Fibroblast of skin of right biceps (primary cell): ENCODE data around the gene RNU7-1.
"Not testable (repeated sequence)": the region's sequence is repeated elsewhere in the genome, so short reads cannot be mapped to it uniquely, and the experiment has no call there.

Experiments
- DNase-seq: peaks from one replicate; pipeline ENCODE4 v3.0.0-alpha.2; 2013

RNU7-1 gene

GRCh38 chr12:6943722-6944380, at the start of gene RNU7-1, which contains the start of gene C12orf57:
Gene RNU7-1 (plus strand): TSS chr12:6943816.
Gene C12orf57 (plus strand): TSS chr12:6944022. CDS start chr12:6944122, 100 bp downstream.
- peak; percentile 97 for DNase-seq

GRCh38 chr12:6894321-6894720, 49.3 kb upstream of the RNU7-1 start:
- DNase-seq: no peak

GRCh38 chr12:6896846-6897435, 46.7 kb upstream of the RNU7-1 start:
- DNase-seq: no peak

DNA sequence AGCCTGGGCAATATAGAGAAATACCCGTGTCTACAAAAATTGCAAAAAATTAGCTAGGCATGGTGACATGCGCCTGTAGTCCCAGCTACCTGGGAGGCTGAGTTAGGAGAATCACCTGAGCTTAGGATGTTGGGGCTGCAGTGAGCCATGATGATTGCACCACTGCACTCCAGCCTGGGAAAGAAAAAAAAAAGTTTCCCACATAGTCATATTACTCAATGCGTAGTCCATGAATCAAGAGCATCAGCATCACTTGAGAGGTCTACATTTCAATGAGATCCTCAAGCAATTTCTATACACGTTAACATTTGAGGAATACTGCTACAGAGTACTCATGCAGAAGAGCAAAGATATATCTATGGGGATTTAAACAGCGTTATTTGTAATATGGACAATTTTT, 44.2 kb upstream of the RNU7-1 start:
- DNase-seq: no peak

- DNase-seq: no peak
Observed at GRCh38 chr12:6899837-6900519, 43.6 kb upstream of the RNU7-1 start.

DNA sequence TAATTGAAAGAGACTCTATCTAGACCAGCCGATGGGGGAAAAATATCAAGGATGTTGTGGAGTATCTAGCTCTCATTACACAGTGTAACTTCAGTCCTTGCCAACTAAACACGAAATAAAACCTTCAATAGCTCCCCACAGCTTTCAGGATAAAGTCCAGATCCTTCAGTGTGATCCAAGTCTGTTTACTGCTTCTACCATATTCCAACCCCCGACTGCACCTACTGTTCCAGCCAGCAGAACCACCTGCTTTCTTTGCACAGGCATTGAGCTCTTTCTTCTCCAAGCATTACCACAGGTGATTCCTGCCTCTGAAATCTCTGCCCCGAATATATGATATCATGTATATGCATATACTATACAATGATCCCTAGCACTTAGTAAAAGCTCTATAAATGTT, 41.2 kb upstream of the RNU7-1 start:
- DNase-seq: no peak

DNA sequence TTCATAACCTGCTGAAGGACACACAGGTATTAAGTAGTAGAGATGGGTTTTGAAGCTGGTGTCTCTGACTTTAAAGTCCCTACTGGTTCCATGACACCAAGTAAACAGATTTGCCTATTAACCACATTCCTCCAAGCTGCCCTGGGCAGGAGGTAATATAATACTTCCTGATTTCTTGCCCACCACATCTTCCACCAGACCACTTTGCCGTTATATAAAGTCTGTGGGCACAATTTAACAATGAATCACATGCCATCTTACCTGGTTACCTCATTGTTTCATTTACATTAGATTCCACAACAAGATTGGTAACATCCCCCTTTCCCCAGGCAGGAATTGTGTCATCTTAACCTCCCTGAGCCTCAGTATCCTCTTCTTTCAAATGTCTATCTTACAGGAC, 39.9 kb upstream of the RNU7-1 start:
- DNase-seq: no peak

DNA sequence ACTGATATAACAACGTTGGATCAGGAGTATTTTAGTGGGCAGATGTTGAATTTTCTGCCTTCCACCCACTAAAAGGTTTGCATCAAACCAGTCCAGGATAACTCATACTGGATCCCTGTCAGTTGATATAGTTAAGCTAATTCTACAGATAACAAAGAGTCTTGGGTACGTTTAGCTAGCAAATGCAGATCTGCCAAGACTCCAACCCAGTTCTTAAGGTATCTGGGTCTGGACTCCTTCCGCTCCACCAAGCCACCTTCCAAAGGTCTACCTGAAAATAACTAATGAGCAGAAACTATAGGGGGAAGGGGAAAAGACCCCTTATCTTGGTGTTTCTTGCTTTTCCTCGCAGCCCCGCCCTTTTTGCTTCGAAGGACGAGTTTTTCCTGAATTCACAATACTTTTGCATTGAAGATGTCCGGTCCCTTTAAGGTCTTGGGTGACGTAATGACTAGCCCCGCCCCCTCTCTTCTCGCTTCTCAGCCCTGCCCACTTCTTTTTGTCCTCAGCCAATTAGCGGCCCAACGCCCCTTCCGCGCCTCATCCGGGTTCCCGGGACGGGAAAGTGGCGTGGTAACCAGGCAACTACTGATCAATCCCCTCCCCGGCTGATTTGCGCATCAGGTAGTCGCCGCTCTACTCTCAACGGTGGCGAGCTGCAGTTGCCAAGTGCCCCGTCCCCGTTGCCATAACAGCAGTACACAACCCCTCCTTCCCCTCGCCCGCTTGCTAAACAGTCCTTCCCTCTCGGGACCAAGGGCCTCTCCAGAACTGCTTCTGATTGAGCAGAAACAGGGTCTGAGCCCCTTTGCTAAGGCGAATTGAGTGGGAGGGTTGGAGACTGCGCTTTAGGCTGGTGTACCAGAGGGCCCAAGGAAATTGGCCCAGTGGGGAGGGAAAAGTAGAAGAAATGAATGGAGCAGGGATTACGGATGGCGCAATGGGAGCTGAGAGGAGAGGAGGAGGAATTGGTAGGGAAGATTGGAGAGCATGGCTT, 39.0 kb upstream of the RNU7-1 start, which contains the start of gene LRRC23:
Gene LRRC23, plus strand, starts transcription at position 543 of the 997 bp plus-strand sequence. CDS start 812 bp downstream, outside the sequence.
- DNase-seq: peak; percentile 96

- no peak for DNase-seq
Observed at GRCh38 chr12:6905414-6906040, 38.1 kb upstream of the RNU7-1 start.

DNA sequence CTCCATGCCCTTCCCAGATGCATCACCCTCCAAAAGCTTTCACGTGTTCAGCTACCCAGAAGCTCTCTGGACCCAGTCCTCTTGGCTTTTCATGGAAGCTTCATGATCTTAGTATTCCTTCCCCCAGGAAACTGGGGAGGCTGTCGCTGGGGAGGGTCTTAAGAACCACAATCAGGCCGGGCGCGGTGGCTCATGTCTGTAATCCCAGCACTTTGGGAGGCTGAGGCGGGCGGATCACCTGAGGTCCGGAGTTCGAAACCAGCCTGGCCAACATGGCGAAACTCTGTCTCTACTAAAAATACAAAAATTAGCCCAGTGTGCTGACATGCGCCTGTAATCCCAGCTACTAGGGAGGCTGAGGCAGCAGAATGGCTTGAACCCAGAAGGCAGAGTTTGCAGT, 35.5 kb upstream of the RNU7-1 start:
- not testable (repeated sequence) for DNase-seq

- no peak for DNase-seq
Observed at GRCh38 chr12:6909421-6910145, 34.0 kb upstream of the RNU7-1 start.

GRCh38 chr12:6912164-6912935, 31.3 kb upstream of the RNU7-1 start:
- no peak for DNase-seq

DNA sequence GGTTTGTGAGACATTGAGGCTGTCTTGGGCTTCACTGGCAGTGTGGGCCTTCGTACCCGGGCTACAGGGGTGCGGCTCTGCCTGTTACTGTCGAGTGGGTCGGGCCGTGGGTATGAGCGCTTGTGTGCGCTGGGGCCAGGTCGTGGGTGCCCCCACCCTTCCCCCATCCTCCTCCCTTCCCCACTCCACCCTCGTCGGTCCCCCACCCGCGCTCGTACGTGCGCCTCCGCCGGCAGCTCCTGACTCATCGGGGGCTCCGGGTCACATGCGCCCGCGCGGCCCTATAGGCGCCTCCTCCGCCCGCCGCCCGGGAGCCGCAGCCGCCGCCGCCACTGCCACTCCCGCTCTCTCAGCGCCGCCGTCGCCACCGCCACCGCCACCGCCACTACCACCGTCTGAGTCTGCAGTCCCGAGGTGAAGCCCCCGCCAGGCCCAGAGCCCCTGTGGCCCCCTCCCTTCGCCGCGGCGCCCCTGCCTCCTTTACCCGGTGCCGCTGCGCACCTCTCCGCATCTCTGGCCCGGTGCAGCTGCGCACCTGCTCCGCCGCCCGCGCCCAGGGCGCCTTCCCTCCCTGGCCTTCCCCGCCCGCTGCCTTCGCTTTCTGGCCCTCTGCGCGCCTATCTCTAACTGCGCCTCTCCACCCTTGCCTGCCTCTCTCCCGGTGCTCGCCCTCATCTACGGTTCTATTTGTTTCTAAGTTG, 29.2 kb upstream of the RNU7-1 start, which contains the start of gene ENO2:
Gene ENO2, plus strand, starts transcription at position 335 of the 701 bp plus-strand sequence. CDS start 1,253 bp downstream, outside the sequence.
- DNase-seq: peak; percentile 80

GRCh38 chr12:6914947-6915788, 28.4 kb upstream of the RNU7-1 start:
- peak; percentile 42 for DNase-seq

- no peak for DNase-seq
Observed at GRCh38 chr12:6915789-6916285, 27.8 kb upstream of the RNU7-1 start.

GRCh38 chr12:6916426-6917200, 27.0 kb upstream of the RNU7-1 start:
- no peak for DNase-seq

DNA sequence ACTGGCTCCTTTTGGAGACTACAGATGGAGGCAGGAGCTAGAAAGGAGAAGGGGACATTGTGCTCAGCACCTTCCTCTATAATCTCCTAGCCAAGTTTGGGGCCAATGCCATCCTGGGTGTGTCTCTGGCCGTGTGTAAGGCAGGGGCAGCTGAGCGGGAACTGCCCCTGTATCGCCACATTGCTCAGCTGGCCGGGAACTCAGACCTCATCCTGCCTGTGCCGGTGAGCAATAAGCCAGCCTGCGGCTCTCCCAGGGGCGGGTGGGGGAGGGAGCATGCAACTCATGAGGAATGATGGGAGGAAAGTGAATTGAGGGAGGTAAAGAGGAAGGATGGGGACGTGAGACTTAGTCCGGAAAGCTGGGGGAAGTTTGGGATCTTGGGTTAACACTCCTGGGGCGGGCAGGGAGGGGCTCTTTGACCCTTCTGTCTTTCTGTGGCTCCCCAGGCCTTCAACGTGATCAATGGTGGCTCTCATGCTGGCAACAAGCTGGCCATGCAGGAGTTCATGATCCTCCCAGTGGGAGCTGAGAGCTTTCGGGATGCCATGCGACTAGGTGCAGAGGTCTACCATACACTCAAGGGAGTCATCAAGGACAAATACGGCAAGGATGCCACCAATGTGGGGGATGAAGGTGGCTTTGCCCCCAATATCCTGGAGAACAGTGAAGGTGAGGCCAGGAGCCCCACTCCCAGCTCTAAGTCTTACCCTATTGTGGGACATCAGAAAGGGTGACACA, 26.0 kb upstream of the RNU7-1 start:
- DNase-seq: peak; percentile 69
